ENCODE data around the gene NLRP12. TPM values are rescaled to one million over a fixed set of nuclear protein-coding genes. Genes with fewer than 3 reads are reported as not detected.

Gene NLRP12
- total and polyA plus RNA-seq, 2 of the 4 experiments (the other 2 are of a cell fraction): not detected

DNA sequence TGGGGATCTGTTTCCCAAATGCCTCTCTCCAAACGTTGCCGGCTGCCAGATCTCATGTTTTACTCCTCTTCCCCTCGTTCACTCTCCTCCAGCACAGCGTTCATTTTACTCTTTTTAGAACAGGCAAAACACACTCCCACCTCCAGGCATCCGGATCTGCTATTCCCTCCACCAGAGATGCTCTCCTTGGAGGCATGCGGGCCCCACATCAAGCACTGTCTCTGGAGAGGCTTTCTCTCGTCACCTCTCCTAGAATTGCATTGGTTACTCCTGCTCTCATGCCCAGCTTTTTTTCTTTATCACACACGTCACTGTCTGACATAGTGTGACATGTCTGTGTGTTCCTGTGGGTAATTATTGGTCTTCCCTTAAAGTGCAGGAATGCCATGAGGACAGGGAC lies 23.4 kb upstream of the NLRP12 start:
- H4K91ac ChIP-seq (ENCODE audit: insufficient read depth, low read depth, low read length): no peak overlapping the region
- CTCF ChIA-PET: no interaction called here
- no peak overlapping the region for H2AK5ac ChIP-seq (ENCODE audit: low read depth, low read length)
- no peak overlapping the region for H2BK20ac ChIP-seq (ENCODE audit: low read depth, low read length)
- H3K27ac ChIP-seq (ENCODE audit: insufficient read depth, low read length): no peak overlapping the region
- no peak overlapping the region for H2AK9ac ChIP-seq (replicated peaks; ENCODE audit: low read depth, low read length, poor library complexity)
- H3K27me3 ChIP-seq (ENCODE audit: control insufficient read depth, insufficient read depth, low read length): no peaks in the 10 kb centered on the region
- no peak overlapping the region for H3K23ac ChIP-seq (ENCODE audit: low read depth, low read length)
- H2AFZ ChIP-seq (replicated peaks; ENCODE audit: low read length, poor library complexity): no peak overlapping the region
- H3K18ac ChIP-seq (ENCODE audit: low read depth, low read length): no peak overlapping the region
- H3K9me3 ChIP-seq (ENCODE audit: control insufficient read depth, insufficient read depth, low read length): no peaks in the 10 kb centered on the region
- DNase-seq: no peak
- dilution Hi-C loops (cut with HindIII; ENCODE audit: low sequenced_read_pairs, unreplicated experiment): no loop called here
- H2BK15ac ChIP-seq (ENCODE audit: low read depth, low read length): no peak overlapping the region
- H3K9me1 ChIP-seq (ENCODE audit: insufficient read depth, low read length): no peaks in the 10 kb centered on the region
- H3K9ac ChIP-seq (ENCODE audit: low read depth, low read length): no peak overlapping the region
- H3K36me3 ChIP-seq (ENCODE audit: control insufficient read depth, insufficient read depth, low read length): no peaks in the 10 kb centered on the region
- H3K14ac ChIP-seq (replicated peaks; ENCODE audit: low read depth, low read length): no peak overlapping the region
- H3K4me3 ChIP-seq (ENCODE audit: insufficient read depth, low read depth, low read length): no peak overlapping the region
- no peak overlapping the region for H2BK120ac ChIP-seq (ENCODE audit: low read depth, low read length)
- in situ Hi-C loops (cut with MboI; ENCODE audit: low sequenced_read_pairs): no loop called here
- ATAC-seq (ENCODE audit: low read depth): no peak
- H3K56ac ChIP-seq (ENCODE audit: extremely low read depth, insufficient read depth, low read length): no peak overlapping the region
- WGBS, 2 experiments (ENCODE audit: extremely low coverage in 2 of 2, insufficient read length in 1 of 2): 38% methylated on average over 5 of the region's 8 CpGs; no CpG with 5 or more reads in 1 of the 2 experiments
- no peak overlapping the region for H3K4me2 ChIP-seq (ENCODE audit: low read depth, low read length)
- TF ChIP-seq SMC3 (IDR thresholded peaks at IDR 0.05; ENCODE audit: low read depth, low read length) (no peak), CEBPB (IDR thresholded peaks at IDR 0.05; ENCODE audit: low read depth, low read length) (no peak), FOS (IDR thresholded peaks at IDR 0.05; ENCODE audit: low read depth, low read length) (no peak), NFE2L2 (IDR thresholded peaks at IDR 0.05; ENCODE audit: low read depth, low read length) (no peak), RFX5 (IDR thresholded peaks at IDR 0.05; ENCODE audit: low read depth, low read length) (no peak), RAD21 (IDR thresholded peaks at IDR 0.05; ENCODE audit: low read length) (no peak), CHD1 (IDR thresholded peaks at IDR 0.05; ENCODE audit: low read depth, low read length) (no peak), MXI1 (IDR thresholded peaks at IDR 0.05; ENCODE audit: borderline replicate concordance, low read depth, low read length) (no peak), BHLHE40 (IDR thresholded peaks at IDR 0.05; ENCODE audit: low read depth, low read length) (no peak), POLR2A (IDR thresholded peaks at IDR 0.05; ENCODE audit: low read depth, low read length) (no peak), MAFK (IDR thresholded peaks at IDR 0.05; ENCODE audit: low read depth, low read length) (no peak)
- TF ChIP-seq, protein P1, sequence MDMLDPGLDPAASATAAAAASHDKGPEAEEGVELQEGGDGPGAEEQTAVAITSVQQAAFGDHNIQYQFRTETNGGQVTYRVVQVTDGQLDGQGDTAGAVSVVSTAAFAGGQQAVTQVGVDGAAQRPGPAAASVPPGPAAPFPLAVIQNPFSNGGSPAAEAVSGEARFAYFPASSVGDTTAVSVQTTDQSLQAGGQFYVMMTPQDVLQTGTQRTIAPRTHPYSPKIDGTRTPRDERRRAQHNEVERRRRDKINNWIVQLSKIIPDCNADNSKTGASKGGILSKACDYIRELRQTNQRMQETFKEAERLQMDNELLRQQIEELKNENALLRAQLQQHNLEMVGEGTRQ (IDR thresholded peaks at IDR 0.05; ENCODE audit: low read depth, low read length): no peak
- TF ChIP-seq, protein P2, sequence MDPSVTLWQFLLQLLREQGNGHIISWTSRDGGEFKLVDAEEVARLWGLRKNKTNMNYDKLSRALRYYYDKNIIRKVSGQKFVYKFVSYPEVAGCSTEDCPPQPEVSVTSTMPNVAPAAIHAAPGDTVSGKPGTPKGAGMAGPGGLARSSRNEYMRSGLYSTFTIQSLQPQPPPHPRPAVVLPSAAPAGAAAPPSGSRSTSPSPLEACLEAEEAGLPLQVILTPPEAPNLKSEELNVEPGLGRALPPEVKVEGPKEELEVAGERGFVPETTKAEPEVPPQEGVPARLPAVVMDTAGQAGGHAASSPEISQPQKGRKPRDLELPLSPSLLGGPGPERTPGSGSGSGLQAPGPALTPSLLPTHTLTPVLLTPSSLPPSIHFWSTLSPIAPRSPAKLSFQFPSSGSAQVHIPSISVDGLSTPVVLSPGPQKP (IDR thresholded peaks at IDR 0.05; ENCODE audit: borderline replicate concordance, low read depth, low read length): no peak
- POLR2A ChIA-PET (ENCODE audit: unreplicated experiment): interaction anchor here (0.5 to 0.6 kb wide), 2 partner anchors 21 to 178 kb away, joined by 3 to 4 read pairs; no protein-coding TSS in a partner anchor
- no peaks in the 10 kb centered on the region for H3K79me1 ChIP-seq (ENCODE audit: low read depth in 1 of 2, low read length in 2 of 2)
- 0 out of 2 replicates have a peak, but pooled peaks cover 2% of the 10 kb centered on the region for H3K4me1 ChIP-seq (ENCODE audit: control insufficient read depth, insufficient read depth, low read length)
- no peak overlapping the region for H2BK5ac ChIP-seq (ENCODE audit: low read depth, low read length, poor library complexity, severe bottlenecking)
- H4K8ac ChIP-seq (ENCODE audit: low read depth in 2 of 2, low read length in 2 of 2): no peak overlapping the region
- intact Hi-C loops (cut with micrococcal nuclease): no loop called here
- no peak overlapping the region for H4K5ac ChIP-seq (ENCODE audit: low read depth, low read length)
- no peak overlapping the region for H3K4ac ChIP-seq (ENCODE audit: low read depth, low read length)
- BruUV-seq (replicated peaks): no TSS peak
- no peaks in the 10 kb centered on the region for H4K20me1 ChIP-seq (ENCODE audit: insufficient read depth, low read length)

Data from IMR-90 (cell line).